DMS53 treated with DMSO at 0.1 percent for 48 hours (cell line): ENCODE measurements around the gene C16orf96.

Source experiments
- DNase-seq: peaks from one replicate; lab custom pipeline; 2025; ENCODE audit not compliant: unreplicated experiment; lab: John Stamatoyannopoulos, UW

Gene C16orf96

GRCh38 chr16:4641895-4642294 lies 85.8 kb downstream of the C16orf96 start:
- no peak for DNase-seq

- DNase-seq: no peak
These were observed 90.9 kb downstream of the C16orf96 start for GRCh38 chr16:4646773-4647643.

GRCh38 chr16:4647644-4647980 lies 91.5 kb downstream of the C16orf96 start:
- DNase-seq: no peak

- DNase-seq: no peak
These were observed 92.8 kb downstream of the C16orf96 start for GRCh38 chr16:4648917-4649316.

- no peak for DNase-seq
These were observed 93.8 kb downstream of the C16orf96 start for GRCh38 chr16:4649744-4650442.
